ENCODE results near the gene SMAD3.

SMAD3 gene

DNA sequence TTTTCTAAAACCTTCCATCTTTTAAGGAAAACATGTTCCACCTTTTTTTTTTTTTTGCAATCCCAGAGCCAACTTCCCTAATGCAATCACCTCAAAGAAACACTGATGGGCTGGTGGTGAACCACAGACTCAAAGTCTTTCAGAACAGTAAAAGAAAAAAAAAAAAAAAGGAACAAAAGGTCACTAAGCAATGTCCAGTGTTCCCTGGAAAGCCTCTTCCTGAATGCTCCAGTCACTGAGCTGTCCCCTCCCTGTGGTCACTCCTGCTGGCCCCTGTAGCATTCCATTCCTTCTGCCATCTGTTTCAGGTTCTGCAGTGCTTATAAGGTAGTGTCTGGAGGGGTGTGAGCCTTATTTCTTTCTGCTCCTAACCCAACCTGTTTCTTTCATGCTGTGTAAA lies 135.7 kb downstream of the SMAD3 start:
- H3K4me3 ChIP-seq (ENCODE audit: low read depth, low read length), result no peak overlapping the region
- no peak for DNase-seq (ENCODE audit: low read depth)
- TF ChIP-seq, protein P1, sequence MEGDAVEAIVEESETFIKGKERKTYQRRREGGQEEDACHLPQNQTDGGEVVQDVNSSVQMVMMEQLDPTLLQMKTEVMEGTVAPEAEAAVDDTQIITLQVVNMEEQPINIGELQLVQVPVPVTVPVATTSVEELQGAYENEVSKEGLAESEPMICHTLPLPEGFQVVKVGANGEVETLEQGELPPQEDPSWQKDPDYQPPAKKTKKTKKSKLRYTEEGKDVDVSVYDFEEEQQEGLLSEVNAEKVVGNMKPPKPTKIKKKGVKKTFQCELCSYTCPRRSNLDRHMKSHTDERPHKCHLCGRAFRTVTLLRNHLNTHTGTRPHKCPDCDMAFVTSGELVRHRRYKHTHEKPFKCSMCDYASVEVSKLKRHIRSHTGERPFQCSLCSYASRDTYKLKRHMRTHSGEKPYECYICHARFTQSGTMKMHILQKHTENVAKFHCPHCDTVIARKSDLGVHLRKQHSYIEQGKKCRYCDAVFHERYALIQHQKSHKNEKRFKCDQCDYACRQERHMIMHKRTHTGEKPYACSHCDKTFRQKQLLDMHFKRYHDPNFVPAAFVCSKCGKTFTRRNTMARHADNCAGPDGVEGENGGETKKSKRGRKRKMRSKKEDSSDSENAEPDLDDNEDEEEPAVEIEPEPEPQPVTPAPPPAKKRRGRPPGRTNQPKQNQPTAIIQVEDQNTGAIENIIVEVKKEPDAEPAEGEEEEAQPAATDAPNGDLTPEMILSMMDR (IDR thresholded peaks at IDR 0.05; ENCODE audit: insufficient read depth, low read depth, low read length, missing control alignments), result no peak

DNA sequence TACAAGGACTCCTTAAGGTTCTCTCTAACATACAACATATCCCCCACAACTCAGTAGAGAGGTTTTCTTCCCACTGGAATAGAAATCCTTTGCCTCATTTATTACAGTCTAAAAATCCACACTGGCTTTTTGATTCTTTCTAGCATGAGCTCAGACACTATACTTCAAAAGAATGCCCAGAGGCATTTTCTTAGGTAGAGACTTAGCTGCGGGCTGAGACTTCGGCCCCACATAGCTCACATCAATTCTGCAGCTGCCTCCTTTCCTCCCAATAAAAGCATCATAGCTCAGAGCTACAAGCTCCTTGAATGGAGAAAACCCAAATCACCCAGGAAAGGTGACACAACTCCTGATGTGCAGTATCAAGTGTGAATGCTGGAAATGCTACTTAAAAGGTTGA lies 136.7 kb downstream of the SMAD3 start:
- DNase-seq (ENCODE audit: low read depth), result no peak
- no peak overlapping the region for H3K4me3 ChIP-seq (ENCODE audit: low read depth, low read length)
- TF ChIP-seq, protein P1 (IDR thresholded peaks at IDR 0.05; ENCODE audit: insufficient read depth, low read depth, low read length, missing control alignments), result no peak

DNA sequence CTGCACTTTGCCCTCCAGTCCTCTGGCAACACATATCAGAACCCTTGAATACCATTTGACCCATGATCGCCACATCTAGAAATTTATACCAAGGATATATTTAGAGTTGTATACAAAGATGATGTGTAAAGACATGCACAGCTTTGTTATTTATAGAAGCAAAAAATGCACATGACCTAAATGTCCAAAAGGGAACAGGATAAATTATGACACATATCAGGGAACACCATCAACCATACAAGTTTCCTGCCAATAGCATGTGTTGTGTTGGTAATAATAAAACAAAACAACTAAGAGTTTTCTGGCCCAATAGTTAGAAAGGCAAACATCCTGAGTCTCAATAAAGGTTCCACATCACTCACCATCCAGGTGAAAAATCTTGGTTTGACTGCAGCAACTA lies 137.6 kb downstream of the SMAD3 start:
- DNase-seq (ENCODE audit: low read depth), result no peak
- H3K4me3 ChIP-seq (ENCODE audit: low read depth, low read length), result no peak overlapping the region

DNA sequence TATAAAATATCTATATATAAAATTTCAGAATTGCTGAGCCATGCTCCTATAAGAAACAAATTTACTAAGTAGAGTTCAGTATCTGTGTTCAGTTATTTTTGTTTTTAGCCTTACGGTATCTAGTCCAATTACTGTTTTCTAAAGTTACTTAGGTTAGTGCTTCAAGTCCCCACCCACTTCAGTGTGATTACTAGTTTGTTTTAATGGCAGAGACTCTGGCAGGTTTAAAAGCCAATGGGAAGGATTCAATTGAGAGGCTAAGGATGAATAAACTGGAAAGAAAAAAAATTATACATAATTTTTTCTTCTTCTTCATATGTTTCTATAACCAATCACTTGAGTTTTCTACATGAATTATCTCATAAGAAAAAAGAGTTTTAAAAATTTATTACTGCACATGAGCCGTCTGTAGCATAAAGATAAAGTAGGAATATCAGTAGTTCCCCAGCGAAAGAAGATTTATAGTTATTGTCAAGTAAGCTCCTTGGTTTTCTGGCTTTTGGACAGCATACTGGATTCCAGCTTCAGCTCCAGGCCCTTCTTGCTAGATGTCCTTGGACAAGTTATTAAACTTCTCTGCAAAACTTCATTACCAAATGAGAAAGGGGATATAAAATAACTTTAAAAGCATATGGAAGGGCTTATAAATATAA lies 142.3 kb downstream of the SMAD3 start:
- no peak overlapping the region for H3K4me3 ChIP-seq (ENCODE audit: low read depth, low read length)
- TF ChIP-seq, protein P1 (IDR thresholded peaks at IDR 0.05; ENCODE audit: insufficient read depth, low read depth, low read length, missing control alignments), result no peak
- DNase-seq (ENCODE audit: low read depth), result no peak

More for the DNA sequence above, 137.6 kb downstream of the SMAD3 start:
- TF ChIP-seq, protein P1 (IDR thresholded peaks at IDR 0.05; ENCODE audit: insufficient read depth, low read depth, low read length, missing control alignments), result no peak

DNA sequence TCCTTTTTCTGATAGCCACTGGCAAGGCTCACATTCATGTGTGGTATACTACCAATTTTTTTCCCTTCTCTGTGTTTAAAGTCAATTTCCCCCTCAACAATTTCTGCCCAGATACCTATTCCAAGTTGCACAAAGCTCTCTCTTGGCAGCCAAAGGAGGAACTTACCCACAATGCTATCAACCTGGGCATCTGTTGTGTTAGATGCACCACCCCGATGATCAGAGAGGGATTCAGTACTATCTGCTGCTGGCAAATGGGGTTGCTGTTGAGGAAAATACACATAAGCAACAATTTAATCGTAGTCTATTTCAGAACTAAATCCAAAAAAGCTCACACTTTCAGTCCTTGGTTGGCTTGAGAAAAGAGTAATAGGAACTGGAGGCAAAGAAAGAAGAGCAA lies 143.0 kb downstream of the SMAD3 start:
- H3K4me3 ChIP-seq (ENCODE audit: low read depth, low read length), result no peak overlapping the region
- TF ChIP-seq, protein P1 (IDR thresholded peaks at IDR 0.05; ENCODE audit: insufficient read depth, low read depth, low read length, missing control alignments), result no peak
- no peak for DNase-seq (ENCODE audit: low read depth)

DNA sequence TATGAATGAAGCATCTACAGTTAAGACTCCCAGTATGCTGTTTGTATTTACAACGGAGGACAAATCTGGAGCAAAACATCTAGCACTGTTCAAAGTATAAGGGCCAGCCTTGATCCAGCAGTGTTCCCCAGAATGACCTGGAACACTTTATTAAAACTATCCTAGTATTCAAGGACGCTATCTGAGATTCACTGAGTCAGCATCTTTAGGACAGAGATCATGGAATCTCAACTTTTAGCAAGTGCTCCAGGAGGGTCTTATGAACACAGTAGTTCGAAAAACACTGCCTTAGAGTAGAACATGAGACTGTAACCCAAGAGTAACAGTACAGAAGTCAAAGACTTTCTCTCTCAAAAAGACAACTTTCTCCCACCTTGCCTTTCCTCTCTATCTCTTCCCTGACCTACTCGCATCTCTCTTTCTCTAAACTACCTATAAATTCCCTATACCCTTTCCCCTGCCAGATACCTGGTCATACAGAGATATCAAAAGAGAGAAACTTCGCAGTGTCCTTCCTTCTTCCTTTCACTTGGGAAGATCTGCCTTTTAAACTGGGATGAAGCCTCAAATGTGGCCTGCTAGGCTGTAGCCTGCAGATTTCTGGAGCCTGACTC lies 145.3 kb downstream of the SMAD3 start:
- TF ChIP-seq, protein P1 (IDR thresholded peaks at IDR 0.05; ENCODE audit: insufficient read depth, low read depth, low read length, missing control alignments), result no peak
- H3K4me3 ChIP-seq (ENCODE audit: low read depth, low read length), result no peak overlapping the region
- no peak for DNase-seq (ENCODE audit: low read depth)

All from GM12865 (cell line).